CD4-positive, alpha-beta T cell treated with Interleukin-6 for 4 hours (primary cell): ENCODE results near the gene DENND1C.
"Not testable (repeated sequence)": the region's sequence is repeated elsewhere in the genome, so short reads cannot be mapped to it uniquely, and the experiment has no call there.

Experiments
- DNase-seq: peaks from one replicate; pipeline ENCODE4 v3.0.0-alpha.2; 2020; ENCODE audit warnings: mixed read lengths

Gene DENND1C

DNA sequence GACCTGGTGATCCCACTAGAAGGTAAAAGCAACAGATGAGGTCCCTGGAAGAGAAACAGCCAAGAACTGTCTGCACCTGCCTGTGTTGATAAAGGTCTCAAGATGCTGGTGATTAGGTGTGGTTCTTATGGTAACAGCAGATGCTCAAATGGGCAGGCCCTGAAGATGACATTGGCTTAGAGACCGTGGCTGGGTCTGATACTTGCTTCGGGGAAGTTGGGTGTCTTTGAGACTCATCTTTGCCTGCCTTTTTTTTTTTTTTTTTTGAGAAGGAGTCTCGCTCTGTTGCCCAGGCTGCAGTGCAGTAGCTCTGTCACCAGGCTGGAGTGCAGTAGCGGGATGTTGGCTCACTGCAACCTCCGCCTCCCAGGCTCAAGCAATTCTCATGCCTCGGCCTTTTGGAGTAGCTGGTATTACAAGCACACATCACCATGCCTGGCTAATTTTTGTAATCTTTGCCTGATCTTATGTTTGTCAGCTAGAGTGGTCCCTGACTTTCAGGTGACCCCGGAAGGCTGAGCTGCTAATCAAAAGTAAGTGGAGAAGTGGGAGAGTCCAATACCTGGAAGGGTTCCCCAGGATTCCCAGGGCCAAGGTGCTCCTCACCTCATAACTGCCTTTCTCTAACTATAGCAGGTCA, 29.9 kb downstream of the DENND1C start:
- no peak for DNase-seq

GRCh38 chr19:6450166-6450565, 31.4 kb downstream of the DENND1C start:
- DNase-seq, result no peak

DNA sequence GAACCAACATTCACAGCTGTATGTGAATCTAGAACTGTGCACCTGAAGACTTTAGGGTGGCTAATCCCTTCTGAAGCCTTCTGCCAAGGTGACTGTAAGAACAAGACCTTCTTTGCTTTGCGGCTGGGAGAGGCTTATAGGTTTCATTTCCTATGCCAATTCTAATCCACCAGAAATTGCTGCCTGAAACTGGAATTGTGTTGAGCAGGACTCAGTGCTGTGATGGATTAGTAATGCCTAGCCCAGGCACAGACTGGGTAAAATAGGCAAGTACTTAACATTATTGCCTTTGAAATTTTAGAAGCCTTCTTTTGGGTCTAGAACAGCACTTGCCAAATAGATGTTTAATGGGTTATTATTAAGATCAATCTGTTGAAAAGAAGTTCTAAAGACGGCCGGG, 33.5 kb downstream of the DENND1C start:
- DNase-seq, result no peak

GRCh38 chr19:6446452-6446851, 35.1 kb downstream of the DENND1C start:
- DNase-seq, result no peak

DNA sequence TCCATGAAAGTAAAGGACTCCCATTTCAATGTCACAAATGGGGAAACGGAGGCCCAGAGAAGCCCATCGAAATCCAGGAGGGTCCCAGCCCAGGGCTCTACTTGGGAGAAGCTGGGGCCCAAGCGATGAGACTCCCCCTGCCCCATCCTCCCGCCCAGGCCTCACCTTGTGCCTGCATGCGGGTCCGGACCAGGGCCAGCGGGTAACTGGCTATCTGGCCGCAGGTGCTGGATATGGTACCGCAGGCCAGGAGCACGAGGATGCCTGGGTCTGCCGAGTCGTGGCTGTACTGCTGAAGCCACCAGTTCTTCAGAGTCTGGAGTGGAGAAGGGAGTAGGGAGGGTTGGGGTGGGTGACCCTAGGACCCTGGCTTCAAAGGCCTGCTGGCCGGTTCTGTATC, 37.6 kb downstream of the DENND1C start:
- DNase-seq, result no peak

DNA sequence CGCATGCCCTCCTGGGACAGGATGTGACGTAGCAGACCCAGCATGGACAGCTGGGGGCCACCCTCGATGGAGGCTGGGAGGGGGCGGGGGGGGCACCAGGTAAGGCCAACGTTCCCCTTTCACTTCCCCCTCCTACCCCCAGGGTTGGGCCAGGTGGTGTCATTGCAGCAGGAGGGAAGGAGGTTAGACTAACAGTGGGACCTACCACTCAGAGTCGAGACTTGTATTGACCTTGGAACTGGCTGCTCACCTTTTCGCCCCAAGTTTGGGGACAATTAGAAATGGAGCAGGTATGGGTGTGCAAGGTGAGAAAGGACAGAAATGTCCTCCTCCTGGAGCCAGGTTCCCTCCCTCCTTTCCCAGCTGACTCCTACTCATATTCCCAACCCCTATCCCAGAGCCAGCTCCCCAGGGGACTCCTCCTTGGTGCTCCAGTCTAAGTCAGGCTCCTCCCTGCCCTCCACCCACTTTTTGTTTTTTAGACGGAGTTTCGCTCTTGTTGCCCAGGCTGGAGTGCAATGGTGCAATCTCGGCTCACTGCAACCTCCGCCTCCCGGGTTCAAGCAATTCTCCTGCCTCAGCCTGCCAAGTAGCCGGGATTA, 39.4 kb downstream of the DENND1C start:
- DNase-seq, result no peak

- no peak for DNase-seq
Measured at GRCh38 chr19:6440905-6441304, 40.7 kb downstream of the DENND1C start.

DNA sequence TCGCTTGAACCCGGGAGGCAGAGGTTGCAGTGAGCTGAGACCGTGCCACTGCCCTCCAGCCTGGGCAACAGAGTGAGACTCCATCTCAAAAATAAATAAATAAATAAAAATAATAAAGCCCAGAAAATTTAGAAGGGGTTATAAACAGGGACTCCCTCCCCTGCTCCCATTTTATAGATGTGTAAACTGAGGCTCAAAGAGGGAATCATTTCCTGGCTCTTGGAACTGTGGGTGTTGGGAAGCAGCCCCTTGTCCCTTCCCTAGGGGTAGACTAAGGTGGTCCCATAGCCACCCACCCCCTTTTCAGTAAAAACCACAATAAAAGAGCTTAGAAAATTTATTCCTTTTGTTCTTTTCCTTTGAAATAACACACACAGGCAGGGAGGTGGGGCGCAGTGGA, 41.8 kb downstream of the DENND1C start:
- no peak for DNase-seq

DNA sequence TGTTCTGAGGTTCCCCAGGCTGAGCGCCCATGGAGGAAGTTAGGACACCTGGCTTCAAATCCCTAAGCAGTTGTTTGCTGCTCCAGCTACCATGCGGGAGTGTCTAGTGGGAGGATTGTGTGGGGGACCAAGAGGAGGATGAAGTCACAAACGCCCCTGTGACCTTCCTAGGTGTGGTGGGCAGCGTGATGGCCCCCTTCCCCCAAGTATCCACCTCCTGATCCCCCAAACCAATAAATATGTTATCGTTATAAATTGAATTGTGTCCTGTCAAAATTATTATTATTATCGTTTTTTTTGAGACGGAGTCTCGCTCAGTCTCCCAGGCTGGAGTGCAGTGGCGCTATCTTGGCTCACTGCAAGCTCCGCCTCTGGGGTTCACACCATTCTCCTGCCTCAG, 47.9 kb downstream of the DENND1C start, which contains the start of gene SLC25A41:
Gene SLC25A41, minus strand, starts transcription at position 101 of the 400 bp plus-strand sequence. Its CDS starts 70 bp downstream, at position 31.
- DNase-seq, result no peak

DNA sequence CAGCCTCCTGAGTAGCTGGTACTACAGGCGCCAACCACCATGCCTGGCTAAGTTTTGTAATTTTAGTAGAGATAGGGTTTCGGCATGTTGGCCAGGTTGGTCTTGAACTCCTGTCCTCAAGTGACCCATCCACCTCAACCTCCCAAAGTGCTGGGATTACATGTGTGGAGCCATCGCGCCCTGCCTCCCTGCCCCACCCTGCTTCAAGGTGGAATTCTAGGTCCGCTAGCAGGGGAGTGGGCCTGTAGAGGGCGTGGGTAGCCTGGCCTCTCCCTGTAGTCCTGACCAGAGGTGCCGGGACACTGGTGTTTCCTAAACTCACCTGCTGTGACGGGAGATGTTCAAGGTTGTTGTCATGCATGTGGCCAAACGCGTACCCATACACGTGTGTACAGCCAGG, 48.4 kb downstream of the DENND1C start:
- DNase-seq, result no peak

- DNase-seq, result no peak
Measured at GRCh38 chr19:6431891-6432290, 49.7 kb downstream of the DENND1C start.

DNA sequence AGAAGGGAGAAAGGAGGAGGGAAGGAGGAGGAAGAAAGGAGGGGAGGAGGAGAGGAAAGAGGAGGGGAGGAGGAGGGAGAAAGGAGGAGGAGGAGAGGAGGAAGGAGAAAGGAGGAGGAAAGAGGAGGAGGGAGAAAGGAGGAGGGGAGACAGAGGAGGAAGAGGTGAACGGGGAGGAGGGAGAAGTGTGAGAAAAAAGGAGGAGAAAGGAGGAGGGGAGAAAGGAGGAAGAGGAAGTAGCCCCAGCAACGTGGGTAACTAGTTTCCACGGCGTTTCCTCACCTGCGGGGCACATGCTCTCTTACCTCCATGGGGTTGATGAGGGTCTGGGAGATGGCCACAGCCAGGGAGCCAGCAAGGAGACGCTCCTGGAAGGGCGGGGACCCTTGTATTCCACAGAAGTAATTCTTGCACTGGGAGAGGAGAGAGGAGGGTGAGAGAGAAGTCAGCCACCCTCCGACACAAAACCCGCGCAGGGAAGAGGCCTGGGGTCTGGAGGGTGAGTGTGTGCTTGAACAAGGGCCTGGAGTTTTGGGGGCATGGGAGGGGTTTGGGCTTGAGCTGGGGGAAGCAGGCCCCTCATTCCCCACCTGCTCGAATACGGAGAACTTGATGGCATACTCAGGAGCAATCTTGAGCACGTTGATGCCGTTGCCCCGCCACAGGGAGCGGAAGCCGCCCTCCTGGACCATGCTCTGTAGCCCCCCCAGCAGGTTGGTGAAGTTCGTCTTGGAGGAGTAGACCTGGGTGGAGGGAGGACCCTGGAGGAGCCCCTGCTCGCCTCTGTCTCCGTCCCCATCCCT, 52.0 kb downstream of the DENND1C start:
- no peak for DNase-seq

GRCh38 chr19:6428692-6429418, 52.7 kb downstream of the DENND1C start:
- DNase-seq, result not testable (repeated sequence)

DNA sequence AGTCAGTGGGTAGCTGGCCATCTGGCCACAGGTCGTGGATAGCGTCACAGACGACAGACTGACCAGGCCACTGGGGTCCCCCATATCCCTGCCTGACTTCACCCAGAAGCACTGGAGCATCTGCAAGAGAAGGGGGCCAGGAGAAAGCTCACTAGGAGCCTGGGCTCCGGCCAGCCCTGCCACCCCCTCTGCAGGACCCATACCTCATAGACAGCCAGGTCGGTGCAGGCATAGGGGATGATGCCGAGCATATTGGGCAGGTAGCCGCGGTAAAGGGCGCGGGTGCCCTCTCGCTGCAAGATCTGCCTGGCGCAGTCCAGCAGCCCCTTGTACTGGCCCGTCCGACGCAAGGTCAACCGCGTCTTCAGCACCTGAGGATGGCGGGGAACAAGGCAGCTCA, 54.5 kb downstream of the DENND1C start:
- DNase-seq, result no peak

- no peak for DNase-seq
Measured at GRCh38 chr19:6425732-6426620, 55.6 kb downstream of the DENND1C start.

DNA sequence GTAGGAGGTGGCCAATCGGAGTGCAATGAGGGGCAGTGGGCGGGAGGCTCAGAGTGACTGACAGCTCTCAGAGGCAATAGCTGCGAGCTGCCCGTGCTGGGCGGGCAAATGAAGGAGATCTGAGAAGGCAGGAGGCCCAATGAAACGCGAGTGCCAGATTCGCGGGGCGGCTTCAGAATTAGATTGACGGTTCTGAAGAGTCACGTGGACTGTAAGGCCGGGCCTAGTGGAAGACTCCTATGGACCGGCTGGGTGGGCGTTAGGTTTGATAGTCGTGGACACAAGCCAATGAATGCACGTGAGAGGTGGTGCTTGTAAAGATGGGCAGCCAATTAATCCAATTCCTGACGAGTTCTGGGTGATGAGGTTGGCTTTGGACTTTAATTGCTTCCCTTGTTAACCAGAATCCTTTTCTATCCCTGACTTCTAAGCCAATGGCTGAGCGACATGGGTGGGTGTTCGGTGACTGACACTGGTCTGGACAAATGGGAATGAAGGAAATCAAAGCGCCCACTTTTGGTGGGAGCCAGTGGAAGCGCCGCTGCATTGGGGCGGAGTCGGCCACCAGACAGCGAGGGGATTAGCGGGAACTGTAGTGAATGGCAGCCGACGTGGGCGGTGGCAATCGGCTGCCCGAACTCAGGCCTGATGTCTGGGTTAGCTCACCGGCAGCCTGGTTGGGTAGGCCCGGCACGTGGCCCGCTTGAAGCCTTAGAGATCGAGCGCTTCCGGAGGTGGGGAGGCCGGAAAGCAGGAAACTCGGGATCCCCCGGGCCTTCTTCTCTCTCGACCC, 56.5 kb downstream of the DENND1C start:
- peak; percentile 99 for DNase-seq

GRCh38 chr19:6424195-6424938, 57.2 kb downstream of the DENND1C start, which contains the start of gene KHSRP:
TSS of gene KHSRP (minus strand) at chr19:6424811. CDS start at chr19:6424701, 110 bp downstream.
- peak; percentile 28 for DNase-seq

DNA sequence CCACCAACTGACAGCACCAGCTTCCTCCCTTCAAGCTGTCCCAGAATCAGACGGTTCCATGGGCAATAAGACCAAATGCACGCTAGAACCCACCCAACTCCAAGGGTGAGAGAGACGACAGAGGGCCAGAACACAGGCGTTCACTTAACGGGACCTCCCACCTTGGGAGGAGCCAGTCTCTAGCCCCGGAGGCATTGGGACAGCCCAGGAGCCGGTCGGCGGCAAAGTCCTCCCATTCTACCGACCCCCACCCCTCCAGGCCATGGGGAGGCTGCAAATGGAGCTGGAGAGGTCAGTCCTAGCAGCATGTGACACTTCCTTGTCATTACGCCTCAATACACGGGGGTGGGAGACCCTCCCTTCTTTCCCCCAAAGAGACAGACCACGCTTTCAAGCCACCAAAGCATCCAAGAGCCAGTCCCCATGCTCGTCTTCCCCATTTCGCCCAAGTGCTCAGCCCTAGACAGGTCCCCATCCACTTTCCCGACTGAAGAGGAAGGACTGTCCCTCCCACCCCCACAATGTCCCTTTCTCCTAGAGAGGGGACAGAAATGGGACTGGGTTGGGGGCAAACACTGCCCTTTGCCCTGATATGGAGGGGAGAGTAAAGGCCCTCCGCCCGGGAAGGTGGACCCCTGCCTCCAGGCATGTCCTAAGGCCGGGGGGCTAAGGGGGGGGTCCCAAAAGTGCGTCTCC, 57.9 kb downstream of the DENND1C start:
- peak; percentile 25 for DNase-seq

- no peak for DNase-seq
Measured at GRCh38 chr19:6421075-6422014, 60.2 kb downstream of the DENND1C start.
